ENCODE data around the gene CAMTA1. TPM values are rescaled to one million over a fixed set of nuclear protein-coding genes. Genes with fewer than 3 reads are reported as not detected.

Gene CAMTA1
- total and polyA plus RNA-seq, 9 of the 15 experiments (the other 6 are each of a cell fraction or from before 2014, with no cell fraction given), result 43.9 to 161 (median 65.9) TPM

GRCh38 chr1:7698641-7699040 lies 913.4 kb downstream of the CAMTA1 start (continued):
- TF ChIP-seq, protein P1, sequence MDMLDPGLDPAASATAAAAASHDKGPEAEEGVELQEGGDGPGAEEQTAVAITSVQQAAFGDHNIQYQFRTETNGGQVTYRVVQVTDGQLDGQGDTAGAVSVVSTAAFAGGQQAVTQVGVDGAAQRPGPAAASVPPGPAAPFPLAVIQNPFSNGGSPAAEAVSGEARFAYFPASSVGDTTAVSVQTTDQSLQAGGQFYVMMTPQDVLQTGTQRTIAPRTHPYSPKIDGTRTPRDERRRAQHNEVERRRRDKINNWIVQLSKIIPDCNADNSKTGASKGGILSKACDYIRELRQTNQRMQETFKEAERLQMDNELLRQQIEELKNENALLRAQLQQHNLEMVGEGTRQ (CRISPR knock-in tag; IDR thresholded peaks at IDR 0.05), result no peak
- TF ChIP-seq, protein P2, sequence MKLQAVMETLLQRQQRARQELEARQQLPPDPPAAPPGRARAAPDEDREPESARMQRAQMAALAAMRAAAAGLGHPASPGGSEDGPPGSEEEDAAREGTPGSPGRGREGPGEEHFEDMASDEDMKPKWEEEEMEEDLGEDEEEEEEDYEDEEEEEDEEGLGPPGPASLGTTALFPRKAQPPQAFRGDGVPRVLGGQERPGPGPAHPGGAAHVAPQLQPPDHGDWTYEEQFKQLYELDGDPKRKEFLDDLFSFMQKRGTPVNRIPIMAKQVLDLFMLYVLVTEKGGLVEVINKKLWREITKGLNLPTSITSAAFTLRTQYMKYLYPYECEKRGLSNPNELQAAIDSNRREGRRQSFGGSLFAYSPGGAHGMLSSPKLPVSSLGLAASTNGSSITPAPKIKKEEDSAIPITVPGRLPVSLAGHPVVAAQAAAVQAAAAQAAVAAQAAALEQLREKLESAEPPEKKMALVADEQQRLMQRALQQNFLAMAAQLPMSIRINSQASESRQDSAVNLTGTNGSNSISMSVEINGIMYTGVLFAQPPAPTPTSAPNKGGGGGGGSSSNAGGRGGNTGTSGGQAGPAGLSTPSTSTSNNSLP (IDR thresholded peaks at IDR 0.05; ENCODE audit: borderline replicate concordance, low read depth, low read length), result no peak

- DNase-seq (ENCODE audit: extremely low read depth in 1 of 4, low spot score in 3 of 4) (no peak), FAIRE-seq (no peak), ATAC-seq (no peak)
- in situ Hi-C loops (cut with MboI) (no loop called here), intact Hi-C loops (cut with micrococcal nuclease) (no loop called here)
- Histone ChIP-seq H3K36me3 (ENCODE audit: control insufficient read depth, insufficient read depth, low read length) (no peaks in the 10 kb centered on the region), H3K4me3 (no peak overlapping the region), H3K79me2 (ENCODE audit: control insufficient read depth, insufficient read depth, low read length) (no peaks in the 10 kb centered on the region), H3K4me1 (replicated peaks in 1 of 2; ENCODE audit: control insufficient read depth in 2 of 2, insufficient read depth in 2 of 2, low read length in 2 of 2) (peaks cover 0 to 18% of the 10 kb centered on the region in 2 experiments; a peak in 2 of 5 replicates), H3K27ac (ENCODE audit: extremely low read depth, low read depth, low read length) (no peak overlapping the region), H3K4me2 (ENCODE audit: insufficient read depth, low read length) (no peak overlapping the region), H2AFZ (ENCODE audit: low read depth, low read length) (no peak overlapping the region), H3K27me3 (ENCODE audit: control insufficient read depth in 2 of 2, insufficient read depth in 2 of 2, low read length in 2 of 2) (peaks cover 21 to 47% of the 10 kb centered on the region in 2 experiments), H3K9ac (ENCODE audit: insufficient read depth in 1 of 2, low read depth in 2 of 2, low read length in 2 of 2) (no peak overlapping the region), H3K9me1 (ENCODE audit: control insufficient read depth, insufficient read depth, low read length) (no peaks in the 10 kb centered on the region), H3K9me3 (replicated peaks; ENCODE audit: control insufficient read depth, insufficient read depth, low read depth, low read length) (no peaks in the 10 kb centered on the region), H4K20me1 (replicated peaks; ENCODE audit: control insufficient read depth, insufficient read depth, low read length) (no peaks in the 10 kb centered on the region; the same call in 1 of the 2 replicates)
- CTCF ChIA-PET (ENCODE audit: low intra/inter-chr PET ratio), result no interaction called here
- WGBS (ENCODE audit: insufficient coverage, low coverage, missing lambda C conversion rate), result 0% methylated on average over 5 of the region's 5 CpGs
- BruUV-seq (replicated peaks), result no TSS peak
- POLR2A ChIA-PET, result no interaction called here
- TF ChIP-seq DPF2 (IDR thresholded peaks at IDR 0.05) (no peak), CAMTA2 (CRISPR knock-in tag; conservative IDR thresholded peaks at IDR 0.05) (no peak), ZNF551 (CRISPR knock-in tag; IDR thresholded peaks at IDR 0.05) (no peak), KDM5B (IDR thresholded peaks at IDR 0.05; ENCODE audit: insufficient replicate concordance, low read depth, low read length) (no peak), MXI1 (IDR thresholded peaks at IDR 0.05; ENCODE audit: low read depth, low read length) (no peak), MTA2 (IDR thresholded peaks at IDR 0.05; ENCODE audit: low read depth) (no peak)
- TF ChIP-seq, protein P3, sequence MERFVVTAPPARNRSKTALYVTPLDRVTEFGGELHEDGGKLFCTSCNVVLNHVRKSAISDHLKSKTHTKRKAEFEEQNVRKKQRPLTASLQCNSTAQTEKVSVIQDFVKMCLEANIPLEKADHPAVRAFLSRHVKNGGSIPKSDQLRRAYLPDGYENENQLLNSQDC (CRISPR knock-in tag; IDR thresholded peaks at IDR 0.05), result no peak
Measured at GRCh38 chr1:7702365-7702764, 917.1 kb downstream of the CAMTA1 start.
